Peyer's patch (tissue), 4 donors: ENCODE results near the gene TNFRSF17.

Experiments used
- CTCF ChIP-seq, 6 experiments: fragments of 450-650 bp in 4 of 6; fragments of 200-600 bp in 2 of 6; sonication (generic) in 1 of 6; IDR thresholded peaks; one replicate each; pipeline ENCODE4 v1.5.1; 2017 to 2019; ENCODE audit warnings: antibody characterized with exemption in 6 of 6, mild to moderate bottlenecking in 3 of 6, moderate library complexity in 1 of 6
- POLR2A ChIP-seq, 2 donors: fragments of 450-650 bp; IDR thresholded peaks; one replicate each; pipeline ENCODE4 v1.5.1; 2017; ENCODE audit warnings: antibody characterized with exemption in 2 of 2, mild to moderate bottlenecking in 2 of 2, moderate library complexity in 2 of 2

- TF ChIP-seq CTCF (IDR thresholded peaks at IDR 0.05) (no peak), POLR2A (IDR thresholded peaks at IDR 0.05) (no peak)
Measured at GRCh38 chr16:11994143-11995119, 29.4 kb downstream of the TNFRSF17 start.
